Measurements from ENCODE around the gene CAMK2B.

Gene CAMK2B

DNA sequence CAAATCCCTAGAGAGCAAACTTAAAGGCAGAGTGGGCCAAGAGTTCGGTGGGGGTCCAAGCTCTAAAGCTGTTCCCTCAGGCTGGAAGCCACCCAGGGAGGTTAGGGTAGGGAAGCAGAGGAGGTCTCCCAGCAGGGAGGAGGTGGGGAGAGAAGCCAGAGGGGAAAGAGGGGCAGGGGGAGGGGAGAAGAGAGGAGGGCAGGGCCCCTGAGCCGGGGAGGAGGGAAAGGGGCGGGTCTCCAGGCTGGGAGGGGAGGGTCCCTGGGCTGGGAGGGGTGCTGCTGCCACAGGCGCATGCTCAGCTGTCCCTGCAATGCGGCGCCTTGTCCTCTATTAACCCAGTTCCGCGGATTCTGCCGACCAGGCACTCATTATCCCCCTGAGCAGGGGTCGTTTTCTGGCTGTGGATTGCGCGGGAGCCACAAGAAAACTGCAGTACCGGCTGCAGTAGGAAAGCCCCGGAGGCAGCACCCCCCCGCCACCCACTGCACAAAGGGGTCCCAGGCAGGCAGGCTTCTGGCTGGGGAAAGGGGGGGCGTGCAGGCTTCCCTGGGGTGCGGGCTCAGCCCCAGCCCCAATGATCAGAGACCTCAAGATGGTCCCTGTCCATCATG is 49.3 kb downstream of the CAMK2B start:
- no peak for DNase-seq (ENCODE audit: low read depth in 2 of 2)

- no peak for DNase-seq (ENCODE audit: low read depth in 2 of 2)
Observed at GRCh38 chr7:44275146-44275545, 50.2 kb downstream of the CAMK2B start.

DNA sequence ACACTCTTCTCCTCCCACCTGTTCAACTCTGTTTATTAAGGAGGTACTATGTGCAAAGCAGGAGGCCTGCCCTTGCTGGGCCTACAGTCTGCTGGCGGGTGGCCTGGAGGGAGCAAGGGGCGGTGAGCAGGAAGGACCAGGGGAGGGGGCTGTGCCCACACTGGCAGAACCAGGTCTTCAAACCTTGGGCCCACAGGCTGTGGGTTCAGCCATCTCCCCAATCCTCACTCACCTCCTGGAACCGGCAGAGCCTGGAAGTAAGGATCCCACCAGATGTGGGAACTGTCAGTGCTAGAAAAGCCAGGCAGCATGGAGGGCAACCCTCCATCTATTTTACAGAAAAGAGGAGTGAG is 50.8 kb downstream of the CAMK2B start:
- no peak for DNase-seq (ENCODE audit: low read depth in 2 of 2)

- DNase-seq (ENCODE audit: low read depth in 2 of 2): no peak
Observed at GRCh38 chr7:44273681-44274622, 51.4 kb downstream of the CAMK2B start.

GRCh38 chr7:44272981-44273380 is 52.4 kb downstream of the CAMK2B start:
- no peak for DNase-seq (ENCODE audit: low read depth in 2 of 2)

GRCh38 chr7:44272456-44272855 is 52.9 kb downstream of the CAMK2B start:
- no peak for DNase-seq (ENCODE audit: low read depth in 2 of 2)

- no peak for DNase-seq (ENCODE audit: low read depth in 2 of 2)
Observed at GRCh38 chr7:44269943-44270493, 55.4 kb downstream of the CAMK2B start.

GRCh38 chr7:44269417-44269816 is 56.0 kb downstream of the CAMK2B start:
- DNase-seq (ENCODE audit: low read depth in 2 of 2): no peak

DNA sequence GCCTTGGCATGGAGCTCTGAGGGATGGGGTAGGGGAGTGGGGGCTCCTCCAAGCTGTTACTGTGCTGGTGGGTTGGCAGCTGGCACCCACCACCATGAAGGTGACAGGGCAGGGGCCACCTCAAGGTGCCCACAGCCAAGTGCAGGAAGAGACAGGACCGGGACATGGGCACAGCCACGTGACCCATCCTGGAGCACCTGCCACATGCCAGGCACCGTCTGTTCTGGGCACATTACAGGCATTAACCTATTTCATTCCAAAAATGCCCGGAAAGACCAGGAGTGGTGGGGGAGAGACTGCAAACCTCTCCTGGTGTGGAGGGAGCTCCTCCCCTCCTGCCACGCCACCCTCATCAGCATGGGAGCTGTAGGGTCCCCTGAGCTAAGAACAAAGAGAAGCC is 56.7 kb downstream of the CAMK2B start:
- no peak for DNase-seq (ENCODE audit: low read depth in 2 of 2)

DNA sequence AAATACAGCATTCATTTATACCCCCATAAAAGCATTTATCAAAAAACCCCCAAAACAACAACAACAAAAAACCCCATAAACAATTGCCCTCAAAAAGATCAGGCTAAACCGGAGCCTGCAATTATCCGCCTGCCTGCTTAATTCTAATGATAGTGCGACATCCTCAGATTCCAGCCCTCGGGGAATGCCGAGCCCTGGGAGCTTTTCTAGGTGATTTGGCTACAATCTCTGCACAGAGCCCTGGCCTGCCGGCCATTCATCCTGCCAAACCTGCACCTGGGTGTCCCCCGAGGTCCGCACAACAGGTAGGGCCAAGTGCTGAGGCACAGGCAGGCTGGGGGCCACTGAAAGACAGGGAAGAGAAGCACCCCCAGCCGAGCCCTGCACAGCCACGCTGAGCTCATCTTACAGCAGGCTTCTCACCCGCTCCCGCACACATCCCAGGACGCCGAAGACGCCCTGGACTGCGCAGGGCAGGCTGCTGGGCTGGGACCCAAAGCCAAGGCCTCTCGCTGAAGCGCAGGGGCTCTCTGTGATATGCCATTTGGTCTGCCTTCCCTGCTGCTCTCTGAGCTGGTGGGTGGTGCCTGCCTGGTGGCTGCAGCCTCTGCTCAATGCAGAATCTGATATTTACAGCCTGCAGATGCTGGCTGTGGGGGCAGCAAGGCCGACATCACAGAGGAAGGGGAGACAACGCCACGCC is 57.5 kb downstream of the CAMK2B start:
- no peak for DNase-seq (ENCODE audit: low read depth in 2 of 2)

DNA sequence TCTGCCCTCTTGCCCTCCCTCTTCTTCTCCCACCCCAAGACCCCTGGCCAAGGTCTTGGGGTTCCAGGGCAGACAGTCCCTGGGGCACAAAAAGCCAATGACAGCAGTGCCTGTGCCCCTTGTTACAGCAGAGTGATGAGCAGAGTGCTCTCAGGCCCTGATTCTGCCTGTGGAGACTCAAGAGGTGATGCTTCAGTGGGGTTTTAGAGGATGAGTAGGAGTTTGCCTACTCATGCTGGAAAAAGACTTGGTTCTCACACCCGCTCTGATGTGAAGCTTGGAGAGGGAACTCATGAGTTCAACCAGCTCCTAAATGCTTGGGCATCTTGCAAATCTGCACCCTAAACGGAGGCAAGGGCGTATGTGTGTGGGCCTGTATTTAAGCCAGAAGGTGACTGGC is 58.2 kb downstream of the CAMK2B start:
- no peak for DNase-seq (ENCODE audit: low read depth in 2 of 2)

DNA sequence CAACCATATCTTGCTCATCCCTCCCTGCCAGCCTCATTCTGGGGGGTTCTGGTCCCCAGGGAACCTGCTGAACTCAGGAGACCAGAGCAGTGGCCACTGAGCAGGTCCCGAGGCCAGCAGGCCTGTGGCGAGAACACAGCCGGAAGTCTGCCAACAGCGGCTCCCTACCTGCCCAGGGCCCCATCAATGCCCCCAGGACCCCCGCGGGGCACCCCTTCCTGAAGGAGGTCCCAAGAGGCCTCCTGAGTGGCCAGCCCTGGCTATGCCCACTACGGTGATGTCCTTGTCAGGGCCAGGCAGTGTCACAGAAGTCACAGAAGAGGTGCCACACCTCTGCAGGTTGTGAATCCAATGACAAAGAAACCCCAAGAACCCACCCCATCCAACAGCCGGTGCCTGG is 58.9 kb downstream of the CAMK2B start:
- no peak for DNase-seq (ENCODE audit: low read depth in 2 of 2)

- no peak for DNase-seq (ENCODE audit: low read depth in 2 of 2)
Observed at GRCh38 chr7:44265728-44266127, 59.7 kb downstream of the CAMK2B start.

DNA sequence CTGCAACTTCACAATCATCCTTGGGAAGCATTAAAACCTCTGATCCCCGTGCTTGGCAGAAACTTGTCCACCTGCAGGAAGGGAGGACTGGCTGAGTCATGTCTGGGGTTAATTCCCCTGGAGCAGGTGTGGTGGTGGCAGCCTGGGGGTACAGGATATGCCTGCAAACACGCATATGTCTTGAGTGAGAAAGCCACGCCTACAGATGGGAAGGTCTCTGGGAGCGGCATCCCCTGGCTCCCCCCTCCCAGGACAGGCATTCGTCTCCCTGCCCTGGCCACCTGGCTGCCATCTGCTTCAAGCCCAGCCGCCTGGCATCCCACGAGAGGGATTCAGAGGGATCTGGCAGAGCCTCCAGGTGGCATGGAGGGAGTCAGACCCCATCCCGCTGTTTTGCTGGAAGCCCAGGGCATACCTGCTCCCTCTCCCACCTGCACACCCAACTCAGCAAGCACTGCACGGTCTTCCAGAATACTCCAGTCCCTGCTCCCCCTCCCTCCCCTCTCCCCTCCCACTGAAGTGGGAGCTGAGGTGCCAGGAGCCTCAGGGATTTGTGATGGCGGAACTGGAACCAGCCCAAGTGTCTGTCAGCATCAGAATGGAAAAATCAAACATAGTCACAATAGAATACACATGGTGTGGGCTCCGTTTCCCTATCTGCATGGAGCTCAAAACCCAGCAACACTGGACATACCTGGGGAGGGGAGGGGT is 61.0 kb downstream of the CAMK2B start:
- DNase-seq (ENCODE audit: low read depth in 2 of 2): no peak

DNA sequence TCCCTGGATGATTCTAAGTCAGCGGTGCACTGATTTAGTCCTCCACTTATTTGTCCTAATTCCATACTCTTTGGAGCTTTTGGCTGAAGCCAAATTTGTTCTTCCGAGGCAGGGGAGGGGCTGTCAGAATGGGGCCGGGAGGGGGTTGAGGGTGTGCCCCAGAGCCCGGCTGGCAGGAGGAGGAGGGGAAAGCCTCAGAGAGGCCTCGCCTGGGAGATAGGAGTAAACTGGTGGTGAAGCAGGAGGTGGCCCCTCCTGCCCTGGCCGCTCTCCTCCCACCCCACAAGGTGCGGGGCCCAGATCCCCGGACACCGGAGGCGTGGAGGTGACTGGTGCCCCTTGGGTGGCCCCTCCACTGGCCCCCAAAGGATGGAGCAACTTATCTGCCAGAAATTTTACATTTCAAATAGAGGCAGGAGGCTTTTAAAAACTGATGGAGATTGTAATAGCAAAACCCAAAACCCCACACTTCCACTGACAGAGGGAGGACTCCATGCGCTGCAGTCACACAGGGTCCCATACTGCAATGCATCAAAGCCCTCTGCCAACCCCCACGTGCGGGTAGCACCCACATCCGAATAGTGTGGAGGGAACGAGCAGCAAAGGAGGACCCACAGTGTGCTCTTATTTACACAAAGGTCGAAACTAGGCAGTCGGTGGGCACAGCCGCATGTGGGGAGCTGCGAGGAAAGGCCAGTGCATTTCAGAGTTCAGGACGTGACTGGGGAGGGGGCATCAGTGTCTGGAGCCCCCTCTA is 61.9 kb downstream of the CAMK2B start:
- no peak for DNase-seq (ENCODE audit: low read depth in 2 of 2)

DNA sequence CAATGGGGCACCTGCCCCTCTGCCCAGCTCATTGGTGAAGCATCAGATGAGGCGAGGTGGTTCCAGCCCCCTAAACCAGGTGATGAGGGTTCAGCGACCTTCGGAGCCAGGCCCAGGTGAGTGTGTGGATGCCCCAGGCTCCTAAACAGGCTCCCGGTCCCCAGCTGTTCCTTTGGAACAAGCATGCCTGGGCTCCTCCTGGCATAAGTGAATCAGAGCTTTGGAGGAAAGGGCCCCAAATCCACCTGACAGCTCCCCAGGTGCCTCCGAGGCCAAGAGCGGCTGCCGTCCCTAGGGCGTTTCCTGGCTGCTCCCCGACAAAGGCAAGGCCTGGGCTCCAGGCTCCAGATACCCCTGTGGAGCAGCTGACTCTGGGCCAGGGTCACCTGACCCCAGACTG is 63.4 kb downstream of the CAMK2B start:
- no peak for DNase-seq (ENCODE audit: low read depth in 2 of 2)

- DNase-seq (ENCODE audit: low read depth in 2 of 2): no peak
Observed at GRCh38 chr7:44261240-44261639, 64.2 kb downstream of the CAMK2B start.

DNA sequence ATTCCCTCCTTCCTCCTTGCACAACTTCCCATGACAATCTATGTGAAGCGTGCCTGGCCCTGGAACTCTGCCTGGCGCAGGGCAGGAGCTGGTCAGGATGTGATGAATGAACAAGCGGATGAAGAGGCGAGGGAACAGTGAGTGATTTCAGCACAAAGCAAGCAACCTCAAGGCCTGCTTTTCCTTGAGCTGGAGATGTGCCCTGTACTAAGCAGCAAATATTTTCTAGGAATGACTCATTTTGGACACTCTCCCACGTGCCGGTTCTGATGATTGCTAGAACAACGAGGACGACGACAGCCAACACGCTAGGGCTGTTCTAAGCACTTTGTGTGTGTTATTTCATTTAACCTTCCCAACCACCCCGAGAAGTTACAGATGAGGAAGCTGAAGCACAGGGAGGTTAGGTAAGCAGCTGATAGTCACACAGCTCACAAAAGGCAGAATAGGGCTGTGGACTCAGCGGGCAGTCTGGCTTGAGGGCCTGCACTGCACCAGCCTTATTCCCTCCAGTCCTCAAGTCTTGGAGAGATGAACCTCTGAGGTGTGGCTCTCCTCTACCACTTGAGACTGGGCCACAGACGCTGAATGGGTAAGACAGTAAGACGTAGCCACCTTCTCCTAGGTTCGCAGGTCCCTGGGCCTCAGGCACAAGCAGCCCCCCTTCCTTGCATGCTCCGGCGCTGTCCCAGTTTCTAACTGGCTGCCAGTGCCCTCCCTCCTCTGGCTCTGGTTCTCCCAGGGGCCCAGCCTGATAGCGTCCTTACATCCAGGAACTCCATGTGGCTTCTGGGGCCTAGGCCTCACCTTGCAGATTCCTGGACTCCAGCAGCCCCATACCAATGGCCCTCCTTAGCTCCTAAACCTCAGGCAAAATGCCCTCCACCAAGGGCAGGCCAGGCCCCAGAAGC is 65.6 kb downstream of the CAMK2B start:
- DNase-seq (ENCODE audit: low read depth in 2 of 2): no peak

DNA sequence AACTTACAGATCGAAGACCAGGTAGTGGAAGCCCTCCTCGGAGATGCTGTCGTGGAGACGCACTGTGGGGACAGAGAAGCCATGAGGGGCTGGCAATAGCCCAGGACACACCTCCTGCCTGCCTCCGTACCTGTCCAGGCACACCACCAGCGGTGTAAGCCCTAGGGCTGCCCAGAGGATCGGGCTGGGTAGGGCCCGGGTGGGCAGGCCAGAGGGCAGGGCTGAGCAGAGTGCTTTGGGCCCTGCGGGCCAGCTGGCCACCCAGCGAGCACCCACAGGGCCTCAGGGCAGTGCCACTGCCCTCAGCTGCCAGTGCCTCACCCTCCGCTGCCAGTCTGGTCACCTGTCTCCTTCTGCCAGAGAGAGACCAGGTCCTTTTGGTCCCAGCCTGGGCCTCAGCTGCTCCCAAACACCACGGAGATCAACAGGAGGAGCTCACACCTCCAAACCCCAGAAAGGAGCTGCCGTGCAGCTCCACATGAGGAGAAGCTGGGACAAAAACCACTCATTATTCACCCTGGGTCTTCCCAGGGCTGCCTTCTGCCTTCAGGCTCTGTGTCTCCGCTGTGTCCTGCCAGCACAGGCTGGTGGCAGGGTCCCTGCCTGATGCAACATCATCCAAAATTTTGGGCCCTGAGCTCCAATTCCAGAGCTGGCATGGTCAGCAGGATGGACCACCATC is 66.4 kb downstream of the CAMK2B start:
- no peak for DNase-seq (ENCODE audit: low read depth in 2 of 2)

DNA sequence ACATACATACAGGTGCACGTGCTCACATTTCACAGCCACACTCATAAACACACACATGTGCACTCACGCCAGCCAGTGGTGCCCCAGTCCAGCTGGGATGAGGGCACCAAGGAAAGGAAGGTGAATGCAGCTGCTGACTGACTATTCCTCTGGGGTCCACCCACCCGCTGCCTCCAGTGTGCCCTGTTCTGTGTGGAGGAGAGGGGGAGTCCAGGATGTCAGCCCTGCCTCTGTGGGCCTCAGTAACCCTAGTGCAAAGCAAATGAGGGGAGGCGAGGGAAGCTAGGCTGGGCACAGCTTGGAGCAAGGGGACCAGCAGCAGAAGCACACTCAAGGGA is 67.0 kb downstream of the CAMK2B start:
- no peak for DNase-seq (ENCODE audit: low read depth in 2 of 2)

Measured in stimulated activated CD8-positive, alpha-beta memory T cell treated with anti-CD3 and anti-CD28 coated beads, Interleukin-7, amount 100 ng/mL, for 1 hour (primary cell).